Kidney (tissue), 14 donors: ENCODE measurements around the gene MAPRE3. TPM values are rescaled to one million over a fixed set of nuclear protein-coding genes. Genes with fewer than 3 reads are reported as not detected.
A peak's percentile ranks its signal among the peaks of the same experiment; 100 is the strongest.

ENCODE experiments used
- DNase-seq, 5 donors: peaks; one replicate each; pipeline ENCODE4 v3.0.0-alpha.2; 2013 to 2020
- FAIRE-seq: peaks from 2 replicates; lab custom pipeline; 2012; peaks lifted over from hg19 to GRCh38; lab: Jason Lieb, UNC
- H3K27ac ChIP-seq, 2 donors: one replicate each; pipeline ENCODE4 v1.7.0; 2013; ENCODE audit warnings: low read depth in 2 of 2, low read length in 2 of 2, inconsistent platforms in 1 of 2
- H3K27me3 ChIP-seq: one replicate; pipeline ENCODE4 v1.7.1; 2013; ENCODE audit warnings: low read length, inconsistent platforms; ENCODE audit not compliant: control insufficient read depth, insufficient read depth
- H3K36me3 ChIP-seq, 3 donors: one replicate each; pipeline versions ENCODE4 v1.7.0 to v1.7.1; 2013; ENCODE audit warnings: low read length in 3 of 3, control low read depth in 1 of 3, inconsistent platforms in 1 of 3; ENCODE audit not compliant: insufficient read depth in 3 of 3, control insufficient read depth in 2 of 3
- H3K4me1 ChIP-seq, 3 donors: one replicate each; pipeline versions ENCODE4 v1.7.0 to v1.7.1; 2013; ENCODE audit warnings: low read length in 3 of 3, inconsistent platforms in 1 of 3, low read depth in 1 of 3; ENCODE audit not compliant: control insufficient read depth in 2 of 3, insufficient read depth in 2 of 3
- H3K4me3 ChIP-seq, 3 donors: one replicate each; pipeline versions ENCODE4 v1.7.0 to v1.8.1; 2013; ENCODE audit warnings: low read length in 3 of 3, control low read depth in 1 of 3, inconsistent platforms in 1 of 3
- H3K9ac ChIP-seq, 3 donors: one replicate each; pipeline versions ENCODE4 v1.7.0 to v1.7.1; 2013; ENCODE audit warnings: low read length in 3 of 3, control low read depth in 1 of 3, inconsistent platforms in 1 of 3
- H3K9me3 ChIP-seq, 3 donors: one replicate each; pipeline versions ENCODE4 v1.7.0 to v1.7.1; 2013; ENCODE audit warnings: low read length in 3 of 3, control low read depth in 1 of 3, inconsistent platforms in 1 of 3; ENCODE audit not compliant: control insufficient read depth in 2 of 3, insufficient read depth in 1 of 3
- CTCF ChIP-seq: IDR thresholded peaks from 3 replicates; pipeline ENCODE4 v1.5.1; 2012; ENCODE audit warnings: mild to moderate bottlenecking, moderate library complexity, borderline replicate concordance; ENCODE audit not compliant: insufficient read depth; ENCODE audit errors: extremely low read depth
- intact Hi-C: fragments of 100-400 bp; cut with DNase I; formaldehyde crosslinking; loops from one replicate; pipeline ENCODE4 v1.11.1; 2022
- polyA plus RNA-seq: library from polyadenylated mRNA; stranded (reverse); fragments of 350-450 nt; fragmentation: Illumina TruSeq; extraction: RNeasy Lipid Tissue Mini Kit (QIAGEN cat#74804); gene quantifications from one replicate; pipeline ENCODE4 v1.2.3, GENCODE V29; 2014; ENCODE audit warnings: low read depth, low replicate concordance; ENCODE audit not compliant: insufficient read depth
- total RNA-seq: library from RNA; stranded (reverse); fragmentation: NEBNext Ultra II Directional; extraction: Animal tissue kit (Norgen Biotek cat#: 25700); gene quantifications from one replicate; pipeline ENCODE4 v1.2.1, GENCODE V29; 2021
- donor health status: control.
- donor health status: control.
- donor health status: control.
- donor health status: control.
- donor health status: control.
- donor health status: DM: yes; HTN: yes; CAD: no.
- donor health status: Normal renal cell carcinoma (clear cell type).

MAPRE3 gene
- total and polyA plus RNA-seq, 2 donors from 2014 or later, result 17.9 to 49.6 TPM

DNA sequence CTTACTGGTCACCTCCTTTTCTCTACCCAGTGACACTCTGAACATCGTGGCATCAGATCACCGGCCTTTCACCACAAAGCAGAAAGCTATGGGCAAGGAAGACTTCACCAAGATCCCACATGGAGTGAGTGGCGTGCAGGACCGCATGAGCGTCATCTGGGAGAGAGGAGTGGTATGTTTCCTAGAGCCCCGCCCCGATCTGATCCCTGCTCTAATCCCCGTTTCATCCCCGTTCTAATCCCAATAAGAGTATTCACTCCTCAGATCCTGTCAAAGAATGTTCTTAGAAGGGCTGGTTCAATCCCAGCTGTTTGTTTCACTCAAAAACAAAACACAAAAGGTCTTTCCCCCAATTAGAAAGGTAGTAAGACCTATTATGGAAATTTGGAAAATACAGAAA, 30.4 kb upstream of the MAPRE3 start:
- Histone ChIP-seq H3K4me1 (no peaks in the 10 kb centered on the region), H3K27ac (no peak overlapping the region), H3K4me3 (no peak overlapping the region), H3K9me3 (no peaks in the 10 kb centered on the region), H3K9ac (no peak overlapping the region), H3K36me3 (no peaks in the 10 kb centered on the region), H3K27me3 (no peaks in the 10 kb centered on the region)
- intact Hi-C loops, result loop anchor here (10.0 kb wide), 2 partner anchors 95 to 335 kb away; partner anchors contain the start of genes DNAJC5G and DPYSL5
- TF ChIP-seq CTCF, result no peak
- FAIRE-seq, result no peak
- no peak for DNase-seq

- Histone ChIP-seq H3K36me3 (no peaks in the 10 kb centered on the region), H3K9ac (no peak overlapping the region), H3K27ac (no peak overlapping the region), H3K4me3 (no peak overlapping the region), H3K27me3 (no peaks in the 10 kb centered on the region), H3K4me1 (no peaks in the 10 kb centered on the region), H3K9me3 (no peaks in the 10 kb centered on the region)
- no peak for FAIRE-seq
- intact Hi-C loops, result loop anchor here (10.0 kb wide), 2 partner anchors 97 to 333 kb away; partner anchors contain the start of genes DNAJC5G and DPYSL5
- no peak for DNase-seq
- no peak for TF ChIP-seq CTCF
Observed at GRCh38 chr2:26941486-26941885, 29.0 kb upstream of the MAPRE3 start.

DNA sequence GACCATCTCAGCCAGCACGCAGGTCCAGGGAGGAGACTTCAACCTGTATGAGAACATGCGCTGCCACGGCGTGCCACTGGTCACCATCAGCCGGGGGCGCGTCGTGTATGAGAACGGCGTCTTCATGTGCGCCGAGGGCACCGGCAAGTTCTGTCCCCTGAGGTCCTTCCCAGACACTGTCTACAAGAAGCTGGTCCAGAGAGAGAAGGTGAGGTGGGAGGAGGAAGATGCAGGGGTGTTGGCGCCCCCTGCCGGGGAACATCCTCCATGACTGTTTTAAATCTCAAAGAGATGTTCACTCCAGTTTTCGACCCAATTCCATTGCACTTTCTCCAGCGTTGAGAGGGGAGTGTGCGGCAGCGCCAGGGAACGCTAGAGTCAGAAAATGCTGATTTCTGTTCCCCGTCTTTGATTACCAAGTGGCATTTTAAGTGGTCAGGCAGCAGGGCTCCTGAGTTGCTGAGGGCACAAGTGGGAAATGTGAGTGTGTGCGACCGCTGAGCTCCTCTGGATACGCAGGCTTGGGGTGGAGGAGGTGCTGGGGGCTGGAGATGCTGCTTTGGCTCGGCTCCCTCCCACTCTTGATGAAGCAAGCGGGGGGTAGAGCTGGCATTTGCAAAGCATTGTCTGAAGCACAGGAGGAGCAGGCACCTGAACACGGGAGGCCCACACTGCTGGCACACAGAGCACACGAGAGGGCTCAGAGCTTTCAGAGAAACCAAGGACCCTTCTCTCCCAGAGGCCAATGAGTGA, 27.7 kb upstream of the MAPRE3 start:
- H3K4me1 ChIP-seq, result no peaks in the 10 kb centered on the region
- DNase-seq (peak; percentile 63 to 79 (median 77)), FAIRE-seq (no peak)
- no peak overlapping the region for H3K9ac ChIP-seq
- H3K27ac ChIP-seq, result no peak overlapping the region
- H3K4me3 ChIP-seq, result no peak overlapping the region
- H3K27me3 ChIP-seq, result no peaks in the 10 kb centered on the region
- TF ChIP-seq CTCF, result peak; percentile 77
- no peaks in the 10 kb centered on the region for H3K36me3 ChIP-seq
- H3K9me3 ChIP-seq, result no peaks in the 10 kb centered on the region
- intact Hi-C loops, result loop anchor here (10.0 kb wide), 2 partner anchors 98 to 332 kb away; partner anchors contain the start of genes DNAJC5G and DPYSL5
